ENCODE data around the gene DVL2.
"Not testable (repeated sequence)": the region's sequence is repeated elsewhere in the genome, so short reads cannot be mapped to it uniquely, and the experiment has no call there.

Gene DVL2

DNA sequence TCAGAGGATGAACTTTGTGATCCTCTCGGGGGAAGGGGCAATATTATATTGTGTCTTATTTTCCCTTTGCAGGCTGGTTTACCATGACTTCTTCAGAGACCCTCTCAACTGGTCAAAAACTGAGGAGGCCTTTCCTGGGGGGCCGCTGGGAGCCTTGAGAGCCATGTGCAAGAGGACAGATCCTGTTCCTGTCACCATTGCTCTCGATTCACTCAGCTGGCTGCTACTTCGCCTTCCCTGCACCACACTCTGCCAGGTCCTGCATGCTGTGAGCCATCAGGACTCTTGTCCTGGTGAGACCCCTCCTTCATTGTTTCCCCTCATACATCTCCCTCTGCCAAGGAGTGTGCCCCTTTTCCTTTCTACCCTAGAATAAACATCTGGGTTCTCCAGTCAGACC, 20.2 kb upstream of the DVL2 start:
- DNase-seq, result no peak

DNA sequence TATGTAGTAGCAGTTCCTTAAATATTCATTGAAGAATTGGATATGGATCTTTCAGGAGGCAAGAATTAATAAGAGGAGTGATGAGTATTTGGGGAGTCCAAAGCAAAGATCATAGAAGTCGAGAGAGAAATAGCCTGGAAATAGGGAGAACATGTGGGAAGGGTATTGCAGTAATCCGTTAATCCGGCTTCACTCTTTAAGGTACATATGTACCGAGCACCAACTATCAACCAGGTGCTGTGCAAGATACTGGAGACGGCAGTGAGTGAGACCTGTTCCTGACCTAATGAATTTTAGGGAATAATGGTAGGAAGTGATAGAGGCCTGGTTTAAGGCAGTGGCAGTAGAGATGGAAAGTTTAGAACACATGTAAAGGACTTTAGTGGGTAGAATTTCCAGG, 18.8 kb upstream of the DVL2 start:
- DNase-seq, result no peak

DNA sequence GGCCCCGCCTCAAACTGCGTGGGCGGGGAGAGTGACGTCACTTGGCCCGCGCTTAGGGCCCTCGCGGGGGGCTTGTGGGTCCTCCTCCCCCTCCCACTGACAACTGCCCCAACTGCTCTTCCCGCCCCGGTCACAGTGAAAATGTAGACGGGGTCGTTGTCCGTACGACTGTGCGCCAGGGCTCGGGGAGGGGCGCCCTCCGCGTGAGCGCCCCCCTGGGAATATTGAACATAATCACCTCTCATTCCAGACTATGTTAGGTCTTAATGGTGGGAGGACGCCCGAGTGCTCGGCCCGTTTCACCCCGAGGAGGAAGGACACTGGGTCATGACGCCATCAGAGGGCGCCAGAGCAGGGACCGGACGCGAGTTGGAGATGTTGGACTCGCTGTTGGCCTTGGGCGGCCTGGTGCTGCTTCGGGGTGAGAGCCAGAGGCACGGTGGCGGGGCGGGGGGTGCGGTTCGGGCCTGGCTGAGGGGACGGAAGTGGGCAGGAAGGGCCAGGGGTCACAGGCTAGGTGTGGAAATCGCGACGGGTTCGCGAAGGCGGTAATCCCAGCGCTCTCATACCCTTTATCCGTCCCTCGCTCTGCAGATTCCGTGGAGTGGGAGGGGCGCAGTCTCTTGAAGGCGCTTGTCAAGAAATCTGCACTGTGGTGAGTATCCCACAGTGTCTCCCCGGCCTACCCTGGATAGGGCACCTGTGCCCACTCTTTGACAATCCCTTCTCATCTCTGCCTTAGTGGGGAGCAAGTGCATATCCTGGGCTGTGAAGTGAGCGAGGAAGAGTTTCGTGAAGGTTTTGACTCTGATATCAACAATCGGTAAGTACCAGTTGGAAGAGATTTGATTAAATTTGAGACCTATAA, 18.1 kb upstream of the DVL2 start, which contains the start of gene ELP5:
ELP5 (plus strand) TSS at position 40 of the 868 bp plus-strand sequence; CDS start at position 376, 336 bp downstream.
- DNase-seq, result peak; percentile 30

DNA sequence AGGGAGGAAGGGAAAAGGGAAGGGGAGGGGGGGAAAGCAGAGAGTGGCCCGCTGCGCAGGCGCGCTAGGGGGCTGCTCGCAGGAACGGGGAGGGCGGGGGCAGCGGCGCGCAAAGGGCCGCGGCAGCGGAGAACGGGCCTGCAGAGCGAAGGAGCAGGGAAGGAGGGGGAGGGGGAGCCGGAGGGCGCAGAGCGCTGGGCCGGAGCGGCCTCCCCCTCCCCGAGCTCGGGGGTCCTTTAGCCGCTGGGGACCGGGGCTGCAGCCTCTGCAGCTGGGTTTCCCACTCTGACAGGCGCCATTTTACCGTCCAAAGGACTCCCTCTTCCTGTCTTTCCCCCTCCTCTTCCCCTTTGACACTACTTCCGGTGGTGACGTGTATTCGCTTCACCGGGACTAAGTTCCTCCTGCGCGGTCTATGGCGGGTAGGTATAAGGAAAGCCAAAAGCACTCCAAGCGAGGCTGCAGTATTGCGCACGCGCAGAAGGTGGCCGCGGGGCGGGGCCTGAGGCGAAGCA, 17.4 kb upstream of the DVL2 start, which contains the start of gene CTDNEP1:
CTDNEP1 (minus strand) TSS at position 74 of the 515 bp plus-strand sequence. CDS start 438 bp downstream, outside the sequence.
- DNase-seq, result peak; percentile 74

DNA sequence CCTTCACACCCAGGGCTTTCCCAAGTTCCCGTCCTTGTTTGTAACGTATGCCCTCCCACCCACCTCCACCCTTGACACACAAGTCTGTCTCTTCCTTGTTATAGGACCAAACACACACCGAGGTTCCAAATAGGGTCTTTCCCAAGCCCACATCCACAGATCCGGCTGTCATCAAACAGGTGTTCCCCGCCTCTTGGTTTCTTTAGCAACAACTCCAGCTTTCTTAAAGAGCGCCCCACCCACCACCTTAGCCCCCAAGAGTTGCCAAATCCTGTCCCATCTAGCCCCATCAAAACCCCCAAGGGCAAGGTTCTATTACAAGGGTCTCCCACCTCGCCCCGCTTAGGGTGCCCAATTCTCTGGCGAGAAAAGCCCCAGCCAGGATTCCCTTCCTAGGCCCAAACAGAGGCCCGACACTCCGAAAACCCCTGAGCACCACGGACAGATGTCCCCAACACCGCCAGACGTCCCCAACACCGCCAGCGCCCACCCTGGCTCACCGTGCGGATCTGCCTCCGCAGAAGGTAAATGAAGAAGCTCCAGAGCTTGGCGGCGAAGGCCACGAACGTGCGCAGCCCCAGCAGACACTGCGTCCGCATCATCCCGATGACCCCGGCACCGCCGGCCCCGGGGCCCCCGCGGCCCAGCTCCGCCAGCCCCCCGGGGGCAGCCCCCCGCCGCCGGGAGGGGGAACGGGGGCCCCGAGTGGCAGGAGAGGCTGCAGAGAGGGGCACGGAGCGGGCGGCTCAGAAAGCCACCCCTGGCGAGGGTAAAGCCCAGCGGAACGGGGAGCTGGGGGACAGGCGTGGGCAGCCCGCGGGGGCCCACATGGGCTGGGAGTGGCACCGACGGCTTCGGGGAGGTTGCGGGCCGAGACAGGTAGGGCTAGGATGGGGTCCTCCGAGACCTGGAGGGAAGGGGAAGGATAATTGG, 16.6 kb upstream of the DVL2 start:
- DNase-seq, result no peak

DNA sequence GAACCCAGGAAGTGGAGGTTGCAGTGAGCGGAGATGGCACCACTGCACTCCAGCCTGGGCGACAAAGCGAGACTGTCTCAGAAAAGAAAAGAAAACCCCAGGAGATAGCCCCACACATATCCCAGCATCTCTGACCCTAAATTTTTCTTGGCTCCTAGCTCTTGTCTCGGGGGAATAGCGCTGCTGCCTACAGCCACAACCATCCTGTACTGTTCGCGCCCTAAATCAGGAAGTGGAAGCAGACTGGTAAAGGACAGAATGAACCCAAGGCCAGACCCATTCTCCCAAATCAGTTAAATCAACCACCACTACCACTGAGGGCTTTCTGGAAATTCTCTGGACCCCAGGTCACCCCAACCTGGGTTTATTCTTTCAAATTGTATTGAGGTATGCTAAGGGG, 15.5 kb upstream of the DVL2 start:
- DNase-seq, result no peak

DNA sequence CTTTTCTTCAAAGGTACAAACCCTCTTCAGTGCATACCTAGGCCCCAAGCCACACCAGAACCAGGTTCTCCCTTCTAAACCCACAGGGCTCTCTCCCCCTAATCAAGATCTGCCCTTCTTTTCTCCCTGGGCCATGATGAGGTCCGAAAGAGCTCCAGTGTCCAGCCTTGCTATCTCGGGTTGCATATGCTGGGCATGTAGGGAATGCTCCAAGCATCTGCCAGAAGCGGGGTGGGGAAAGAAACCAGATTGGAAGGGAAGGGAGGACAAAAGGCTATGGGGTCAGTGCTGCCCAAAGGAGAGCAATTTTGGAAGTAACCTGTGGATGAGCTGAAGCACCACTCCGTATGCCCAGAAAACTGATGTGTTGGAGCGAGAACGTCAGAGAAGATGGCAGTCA, 14.9 kb upstream of the DVL2 start:
- DNase-seq, result no peak

DNA sequence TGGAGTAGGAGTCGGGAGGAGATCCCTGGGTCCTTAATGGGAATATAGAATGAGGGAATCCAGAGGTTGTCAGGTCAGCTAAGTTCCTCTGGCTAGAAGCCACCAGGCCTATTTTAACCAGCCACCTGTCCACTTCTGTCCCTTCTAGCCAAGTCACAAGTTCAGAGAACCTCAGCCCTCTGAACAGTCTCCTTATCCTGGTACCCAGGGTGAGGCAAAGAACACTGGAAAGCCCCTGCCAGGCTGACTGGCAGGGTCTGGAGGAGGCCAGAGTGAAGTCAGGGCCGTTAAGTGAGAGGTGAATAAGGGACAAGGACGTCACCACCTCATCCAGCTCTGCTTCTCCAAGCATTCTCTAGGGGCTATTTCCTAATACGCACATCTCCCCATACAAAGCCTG, 14.5 kb upstream of the DVL2 start:
- no peak for DNase-seq

DNA sequence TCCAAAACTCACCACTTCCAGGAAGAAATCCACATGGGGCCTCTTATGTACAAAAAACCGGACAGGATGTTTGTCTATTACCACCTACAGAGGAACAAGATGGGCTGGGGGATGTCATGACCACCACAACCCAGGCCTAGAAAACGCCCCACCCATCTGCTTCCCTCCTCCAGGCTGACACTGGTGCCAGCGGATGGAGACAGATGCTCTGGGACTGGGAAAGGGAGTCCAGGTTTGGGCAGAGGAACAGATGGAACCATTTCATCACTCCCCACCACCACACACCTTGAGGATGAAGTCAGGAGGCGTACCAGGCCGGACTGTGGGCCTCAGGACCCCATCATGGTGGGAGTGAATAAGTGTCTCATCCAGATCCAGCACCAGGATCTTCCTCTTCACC, 12.5 kb upstream of the DVL2 start:
- DNase-seq, result no peak

DNA sequence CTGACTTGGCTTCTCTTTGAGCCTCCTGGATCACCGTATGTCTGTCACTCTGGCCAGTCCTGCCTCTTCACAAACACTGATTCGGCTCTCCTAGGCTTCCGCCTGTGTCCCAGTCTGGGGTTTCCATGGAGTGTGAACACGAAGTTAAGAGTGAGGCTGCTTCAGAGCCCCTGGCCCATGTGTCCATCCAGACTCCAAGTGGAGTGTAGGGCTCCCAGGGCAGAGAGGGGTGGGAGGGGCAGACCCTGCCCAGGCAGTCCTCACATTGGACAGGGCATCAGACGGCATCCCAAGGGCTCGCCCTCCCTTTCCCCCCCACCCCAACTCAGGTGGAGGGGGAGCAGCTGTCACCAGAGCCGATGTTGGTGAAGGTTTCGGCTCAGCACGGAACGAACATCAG, 9.5 kb upstream of the DVL2 start:
- DNase-seq, result not testable (repeated sequence)

DNA sequence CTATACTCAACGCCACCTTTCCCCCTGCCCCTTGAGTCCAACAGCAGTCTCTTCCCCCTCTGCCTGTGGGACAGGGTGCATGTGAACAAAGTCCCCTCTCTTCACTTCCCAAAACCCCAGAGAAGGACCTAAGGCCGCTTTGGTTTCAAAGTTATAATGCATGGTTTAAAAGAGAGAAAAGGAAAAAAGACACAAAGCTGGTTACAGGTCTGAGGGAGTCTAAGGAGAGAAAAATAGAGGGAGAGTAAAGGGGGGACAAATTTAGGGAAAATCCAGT, 9.1 kb upstream of the DVL2 start:
- no peak for DNase-seq

DNA sequence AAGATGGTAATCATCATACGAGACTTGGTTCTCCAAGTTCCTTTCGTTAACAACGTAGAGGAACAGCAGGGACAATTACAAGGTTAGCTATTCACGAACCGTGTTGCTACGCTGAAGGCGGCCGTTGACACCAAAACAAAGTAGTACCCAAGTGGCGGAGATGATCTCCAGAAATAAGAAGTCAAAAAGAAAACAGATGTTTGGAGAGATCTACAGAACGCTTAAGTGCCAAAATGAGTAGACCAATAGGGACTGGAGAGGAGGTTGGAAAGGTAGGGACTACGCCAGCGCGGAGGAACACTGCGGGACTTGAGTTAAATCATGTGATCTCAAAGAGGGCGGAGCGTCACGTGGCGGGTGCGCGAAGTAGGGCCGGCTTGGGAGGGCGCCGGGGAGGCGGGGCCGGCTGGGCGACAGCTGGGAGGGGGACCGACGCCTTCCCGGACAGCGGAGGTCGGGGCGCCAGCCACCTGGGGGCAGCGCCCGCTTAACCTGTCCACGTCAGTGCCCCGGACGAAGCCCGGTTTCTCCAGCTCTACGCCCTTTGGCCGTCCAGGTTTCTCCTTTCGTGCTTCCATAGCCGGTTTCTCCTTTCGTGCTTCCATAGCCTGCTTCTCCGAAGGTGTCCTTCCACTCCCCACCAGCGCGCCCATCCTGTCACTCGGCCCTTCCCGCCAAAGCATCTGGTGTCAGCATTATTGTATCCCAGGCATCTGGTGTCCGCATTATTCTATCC, 8.6 kb upstream of the DVL2 start:
- peak; percentile 81 for DNase-seq

DNA sequence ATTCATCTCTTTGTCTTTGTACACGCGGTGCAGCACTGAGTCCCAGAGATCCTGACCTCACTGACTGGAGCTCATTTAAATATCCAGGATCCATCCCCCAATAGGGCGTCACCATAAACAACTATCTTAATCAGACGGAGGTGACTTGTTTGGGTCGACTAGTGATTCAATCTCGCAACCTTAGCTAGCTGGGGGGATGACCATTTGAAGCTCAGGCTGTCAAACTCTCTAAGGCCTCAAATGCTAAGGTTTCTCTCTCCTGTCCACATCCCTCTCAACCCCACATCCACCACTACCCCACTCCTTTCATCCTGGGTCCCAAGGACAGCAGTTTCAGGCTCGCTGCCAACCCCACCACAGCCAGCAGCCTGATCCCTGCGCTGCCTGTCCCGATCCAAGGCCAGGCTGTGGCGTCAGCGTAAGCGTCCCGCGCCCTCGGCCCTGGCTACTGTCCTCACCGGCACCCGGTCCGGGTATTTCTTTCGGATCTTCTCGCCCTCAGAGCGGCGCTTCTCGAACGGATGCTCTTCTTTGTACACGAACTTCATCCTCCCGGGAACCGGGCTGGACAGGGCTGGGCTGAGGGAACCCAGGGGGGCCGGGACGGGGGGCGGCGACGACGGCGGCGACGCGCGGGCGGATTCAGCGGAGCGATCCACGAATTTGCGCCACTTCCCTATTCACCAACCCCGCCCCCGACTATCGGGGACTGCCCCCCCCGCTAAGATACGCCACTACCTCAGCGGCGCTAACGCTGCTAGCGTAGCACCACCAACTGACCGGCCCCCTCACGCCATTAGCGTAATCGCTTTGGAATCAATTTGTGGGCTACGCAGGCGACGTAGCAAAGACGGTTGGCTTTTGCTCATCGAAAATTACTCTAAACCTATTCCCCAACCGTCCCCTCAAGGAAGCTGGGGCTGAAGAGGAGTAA, 7.7 kb upstream of the DVL2 start, which contains the start of gene GABARAP:
GABARAP (minus strand) TSS at position 667 of the 934 bp plus-strand sequence; CDS start at position 548, 119 bp downstream.
- DNase-seq, result peak; percentile 69

DNA sequence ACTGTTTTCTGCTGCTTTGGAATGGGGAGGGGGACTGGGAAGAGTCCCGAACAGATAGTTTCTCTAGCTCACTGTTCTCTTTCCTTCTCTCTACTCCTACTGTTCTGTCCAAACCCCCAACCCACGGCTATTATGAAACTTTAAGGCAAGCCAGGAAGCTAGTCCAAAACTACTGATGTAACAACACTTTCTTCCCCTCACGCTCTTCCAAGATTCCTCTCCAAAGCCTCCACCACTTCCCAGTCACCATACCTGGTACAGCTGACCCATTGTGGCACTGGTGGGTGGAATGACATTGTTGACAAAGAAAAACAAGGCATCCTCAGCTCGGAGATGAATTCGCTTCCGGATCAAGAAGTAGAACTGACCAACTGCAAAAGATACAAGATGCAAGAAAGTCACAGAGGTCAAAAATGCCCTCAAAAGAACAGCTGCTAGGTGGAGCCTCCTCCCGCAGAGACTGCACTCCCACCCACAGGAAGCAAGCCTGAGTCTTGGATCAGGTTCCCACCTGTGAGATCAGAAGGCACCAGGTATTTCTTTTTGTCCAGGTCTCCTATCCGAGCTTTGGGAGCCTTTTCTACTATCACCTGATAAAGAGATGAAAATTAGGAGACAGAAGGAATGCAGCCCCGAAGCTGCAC, 6.9 kb upstream of the DVL2 start:
- no peak for DNase-seq

DNA sequence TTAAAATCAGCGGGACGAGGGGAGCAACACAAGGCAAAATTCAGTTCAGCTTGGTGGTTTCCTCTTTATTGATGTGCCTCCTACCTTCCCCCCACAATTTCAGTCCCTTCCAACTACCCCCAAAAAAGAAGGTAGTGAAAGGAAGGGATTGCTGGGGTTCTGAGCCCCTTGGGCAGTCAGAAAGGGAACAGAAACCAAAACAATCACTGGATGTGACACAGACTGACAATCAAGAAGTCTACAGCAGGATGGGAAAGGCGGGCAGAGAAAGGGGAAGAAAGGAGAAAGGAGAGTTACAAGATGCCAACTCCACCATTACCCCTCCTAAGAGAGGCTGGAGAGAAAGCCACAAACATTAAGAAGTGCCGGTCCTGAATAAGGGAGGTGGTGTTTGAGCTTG, 6.1 kb upstream of the DVL2 start:
- DNase-seq, result no peak

DNA sequence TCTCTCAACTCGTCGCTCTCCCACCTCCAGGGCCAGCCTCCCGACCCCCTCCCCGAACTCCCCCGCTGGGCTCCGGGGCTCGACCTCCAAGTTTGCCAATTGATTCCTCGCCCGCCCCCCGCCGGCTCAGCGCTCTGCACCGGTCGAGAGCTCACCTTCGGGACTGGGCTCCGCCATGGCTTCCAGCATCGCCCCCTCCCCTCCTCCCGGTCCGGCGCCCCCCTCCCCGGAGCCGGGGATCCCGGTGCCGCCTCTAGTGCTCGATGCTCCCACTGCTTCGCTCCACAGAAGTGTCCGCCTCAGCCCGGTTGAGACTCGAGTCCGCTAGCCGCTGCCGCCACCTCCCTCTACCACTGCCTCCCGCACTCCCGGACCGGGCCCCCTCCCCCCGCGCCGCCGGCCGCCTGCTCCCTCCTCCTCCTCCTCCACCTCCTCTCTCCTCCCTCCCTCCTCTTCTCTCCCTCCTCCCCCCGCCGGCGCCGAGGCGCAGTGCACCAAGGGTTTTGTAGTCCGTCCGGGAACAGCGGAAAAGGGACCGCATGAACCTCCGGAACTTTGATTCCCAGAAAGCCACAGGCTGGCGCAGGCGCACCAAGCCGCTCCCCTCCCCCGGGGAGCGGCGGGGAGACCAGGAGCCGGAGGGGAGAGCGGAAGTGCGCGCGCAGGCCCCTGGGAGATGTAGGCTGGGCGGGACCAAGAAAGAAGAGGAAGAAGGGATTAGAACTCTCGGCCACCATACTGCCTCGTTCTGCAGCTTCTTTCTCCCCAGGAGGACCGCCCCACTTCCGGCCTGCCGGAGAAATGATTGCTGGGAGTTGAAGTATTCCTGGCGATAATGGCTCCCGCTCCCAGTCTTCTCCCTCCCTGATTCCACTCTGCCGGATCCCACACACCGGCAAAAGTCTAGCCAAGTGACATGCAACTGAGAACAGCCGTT, 5.0 kb upstream of the DVL2 start, which contains the start of gene PHF23:
PHF23 (minus strand) TSS at position 367 of the 937 bp plus-strand sequence; CDS start at position 189, 178 bp downstream.
- peak; percentile 87 for DNase-seq

DNA sequence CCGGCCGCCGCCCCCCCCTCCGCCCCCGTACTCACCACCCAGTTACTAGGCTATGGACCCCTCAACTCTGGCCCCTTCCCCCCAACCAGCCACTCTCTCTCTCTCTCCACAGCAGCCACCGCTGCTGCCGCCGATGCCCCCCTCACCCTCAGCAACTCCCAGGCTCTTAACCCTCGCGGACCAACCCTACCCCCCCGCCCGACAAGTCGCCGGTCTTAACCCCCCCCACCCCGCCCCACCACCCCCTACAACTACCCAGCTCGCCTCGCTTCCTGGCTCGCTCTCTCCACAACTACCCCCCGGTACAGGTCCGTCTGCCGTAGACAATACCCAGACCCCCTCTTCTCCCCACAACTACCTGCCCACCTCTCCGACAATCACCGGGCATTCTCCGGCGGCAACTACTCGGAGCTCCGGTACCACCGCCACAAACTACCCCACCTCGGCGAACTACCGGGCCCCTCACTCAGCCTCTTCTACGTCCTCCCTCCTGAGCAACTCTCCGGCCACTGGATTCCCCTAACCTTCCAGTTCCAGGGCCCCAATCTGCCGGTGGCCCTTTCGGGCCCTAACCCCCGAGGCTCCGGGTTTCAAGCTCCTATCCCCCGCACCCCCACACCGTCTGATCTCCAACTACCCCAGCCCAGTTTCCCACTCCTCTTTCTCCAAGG, 4.2 kb upstream of the DVL2 start:
- DNase-seq, result no peak

DNA sequence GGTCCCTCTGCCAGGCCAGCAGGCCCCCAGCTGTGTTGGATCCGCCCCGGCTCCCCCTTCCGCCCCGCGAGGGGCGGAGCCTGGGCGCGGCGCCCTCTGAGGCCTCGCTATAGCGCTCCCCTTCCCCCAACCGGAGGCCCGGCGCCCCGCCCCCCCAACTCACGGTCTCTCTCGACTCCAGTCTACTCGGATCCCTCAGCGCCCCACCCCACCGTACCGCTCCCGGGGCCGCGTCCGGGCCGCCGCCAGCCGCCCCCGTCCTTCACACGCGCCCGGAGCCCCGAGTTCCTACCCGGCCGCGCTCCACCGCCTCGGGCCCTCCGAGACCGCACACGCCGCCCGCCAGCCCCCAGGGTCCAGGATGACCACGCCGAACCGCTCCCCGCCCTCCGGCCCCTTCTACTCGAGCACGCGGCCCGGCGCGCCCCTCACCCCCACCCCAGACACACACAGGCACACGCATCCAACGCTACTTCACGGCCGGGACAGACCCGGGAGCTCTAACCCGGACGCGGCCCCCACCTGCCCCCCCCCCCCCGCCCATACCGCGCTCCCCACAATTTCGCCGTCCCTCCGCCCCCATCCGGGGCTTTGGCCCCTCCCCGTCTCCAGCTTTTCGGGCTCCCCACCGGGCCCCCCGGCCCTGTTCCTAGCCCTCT, 3.6 kb upstream of the DVL2 start:
- DNase-seq, result no peak
